Subcutaneous adipose tissue (tissue), 4 donors: ENCODE results near the gene GPA33. TPM values are rescaled to one million over a fixed set of nuclear protein-coding genes. Genes with fewer than 3 reads are reported as not detected.

Experiments
- CTCF ChIP-seq: fragments of 450-650 bp; IDR thresholded peaks from one replicate; pipeline ENCODE4 v1.5.1; 2016; ENCODE audit warnings: low read depth, mild to moderate bottlenecking, control low read depth, antibody characterized with exemption, moderate library complexity
- total RNA-seq, 4 donors: library from RNA; depleted of rRNA; stranded (reverse); fragments of >200 nt; gene quantifications; one replicate each; pipeline ENCODE4 v1.1.0, GENCODE V29; 2016

GPA33 gene
- total RNA-seq, 4 donors from 2014 or later = 0.75 to 1.2 TPM; not detected in 2

GRCh38 chr1:167088746-167089417 is 1.3 kb downstream of the GPA33 start:
- no peak for TF ChIP-seq CTCF

- no peak for TF ChIP-seq CTCF
Observed at GRCh38 chr1:167086768-167087167, 3.4 kb downstream of the GPA33 start.

DNA sequence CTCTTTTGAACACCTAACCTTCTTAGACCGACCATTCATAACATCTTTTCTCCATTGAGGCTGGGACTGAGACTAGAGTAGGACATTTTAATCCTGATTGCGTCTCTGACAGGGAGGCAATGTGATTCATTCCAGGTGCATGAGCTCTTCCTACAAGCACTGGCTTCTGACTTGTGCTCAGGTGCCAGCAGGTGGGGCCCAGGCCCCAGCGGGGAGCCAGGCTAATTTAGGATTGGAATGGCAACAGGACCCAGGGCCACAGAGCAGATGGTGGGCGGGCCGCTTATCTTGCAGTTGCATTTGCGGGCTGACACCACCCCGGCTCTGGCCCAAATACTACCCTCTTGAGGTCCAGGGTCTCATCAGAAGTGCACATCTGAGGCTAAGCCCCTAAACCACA is 4.1 kb downstream of the GPA33 start:
- no peak for TF ChIP-seq CTCF

DNA sequence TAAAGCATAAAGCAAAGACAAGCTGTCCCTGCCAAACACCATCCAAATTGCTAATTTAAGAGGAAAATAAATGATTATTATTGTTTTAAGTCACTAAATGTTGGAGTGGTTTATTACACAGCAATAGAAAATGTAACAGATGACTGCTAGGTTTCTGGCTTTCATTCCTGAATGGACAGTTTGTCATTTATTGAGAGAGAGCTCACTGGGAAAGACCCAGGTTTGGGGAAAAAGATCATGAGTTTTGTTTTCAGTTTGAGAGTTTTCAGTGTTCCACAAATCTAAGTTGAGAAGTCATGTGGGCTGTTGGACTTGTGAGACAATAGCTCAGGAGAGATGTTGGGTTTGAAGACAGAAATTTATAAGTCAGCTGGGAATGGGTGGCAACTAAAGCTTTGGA is 5.4 kb downstream of the GPA33 start:
- TF ChIP-seq CTCF = no peak

DNA sequence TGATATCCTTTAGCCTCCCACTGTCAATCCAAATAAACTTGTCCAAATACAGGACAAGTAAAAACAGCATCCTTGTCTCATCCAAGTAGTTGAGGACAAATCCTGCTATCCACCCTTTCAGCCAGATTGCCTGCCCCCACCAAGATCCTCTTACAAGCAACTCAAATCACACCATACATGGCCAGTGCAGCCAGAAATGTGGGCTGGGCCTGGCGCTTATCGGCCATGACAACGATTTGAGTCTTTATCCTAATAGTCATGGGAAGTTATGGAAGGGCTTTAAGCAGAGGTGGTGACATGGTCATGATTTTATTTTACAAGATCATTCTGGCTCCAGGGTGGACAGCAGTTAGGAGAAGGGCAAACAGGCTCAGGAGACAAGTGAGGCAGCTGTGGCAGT is 6.3 kb downstream of the GPA33 start:
- no peak for TF ChIP-seq CTCF

GRCh38 chr1:167083066-167083665 is 7.0 kb downstream of the GPA33 start:
- TF ChIP-seq CTCF = no peak

GRCh38 chr1:167082511-167083027 is 7.6 kb downstream of the GPA33 start:
- no peak for TF ChIP-seq CTCF
